Calu3 (cell line): ENCODE data around the gene DLGAP4. TPM values are rescaled to one million over a fixed set of nuclear protein-coding genes. Genes with fewer than 3 reads are reported as not detected.

Experiments used
- BruUV-seq: library from RNA; stranded (reverse); fragments of 400-500 nt; replicated peaks from 2 replicates; lab custom pipeline; 2021; lab: Mats Ljungman, UMichigan
- CTCF ChIA-PET: fragments of 300-600 bp; sonication (Branson Sonifier 250); formaldehyde crosslinking; loops from one replicate; lab custom pipeline; 2022; ENCODE audit warnings: antibody characterized with exemption; lab: Charles Lee
- DNase-seq: peaks from one replicate; pipeline ENCODE4 v3.0.0; 2022
- H3K27ac Mint-ChIP-seq: one replicate; pipeline ENCODE4 v1.8.0; 2022; ENCODE audit warnings: mixed read lengths; ENCODE audit not compliant: unreplicated experiment
- H3K27me3 Mint-ChIP-seq: one replicate; pipeline ENCODE4 v1.8.0; 2022; ENCODE audit warnings: mixed read lengths; ENCODE audit not compliant: unreplicated experiment
- H3K36me3 Mint-ChIP-seq: one replicate; pipeline ENCODE4 v1.8.0; 2022; ENCODE audit warnings: mild to moderate bottlenecking, moderate library complexity, mixed read lengths; ENCODE audit not compliant: insufficient read depth, unreplicated experiment
- H3K4me1 Mint-ChIP-seq: one replicate; pipeline ENCODE4 v1.8.0; 2022; ENCODE audit warnings: mild to moderate bottlenecking, low read depth, mixed read lengths; ENCODE audit not compliant: unreplicated experiment
- H3K4me3 Mint-ChIP-seq: one replicate; pipeline ENCODE4 v1.8.0; 2022; ENCODE audit warnings: mild to moderate bottlenecking, low read depth, moderate library complexity, mixed read lengths; ENCODE audit not compliant: unreplicated experiment
- H3K9me3 Mint-ChIP-seq: one replicate; pipeline ENCODE4 v1.8.0; 2022; ENCODE audit warnings: low read depth, mixed read lengths; ENCODE audit not compliant: unreplicated experiment
- intact Hi-C: fragments of 100-400 bp; cut with micrococcal nuclease; formaldehyde crosslinking; loops from one replicate; pipeline ENCODE4 v1.10.0; 2022; ENCODE audit not compliant: unreplicated experiment
- total RNA-seq: library from RNA; stranded (reverse); gene quantifications from 2 replicates; pipeline ENCODE4 v1.2.3, GENCODE V29; 2022
- TF ChIP-seq, protein P1 (sequence below): fragments of 200-600 bp; IDR thresholded peaks from one replicate; pipeline ENCODE4 v1.8.0; 2022; ENCODE audit warnings: antibody characterized with exemption; ENCODE audit not compliant: unreplicated experiment

DLGAP4 gene
- total RNA-seq, 1 experiment from 2014 or later: 66.4 TPM

DNA sequence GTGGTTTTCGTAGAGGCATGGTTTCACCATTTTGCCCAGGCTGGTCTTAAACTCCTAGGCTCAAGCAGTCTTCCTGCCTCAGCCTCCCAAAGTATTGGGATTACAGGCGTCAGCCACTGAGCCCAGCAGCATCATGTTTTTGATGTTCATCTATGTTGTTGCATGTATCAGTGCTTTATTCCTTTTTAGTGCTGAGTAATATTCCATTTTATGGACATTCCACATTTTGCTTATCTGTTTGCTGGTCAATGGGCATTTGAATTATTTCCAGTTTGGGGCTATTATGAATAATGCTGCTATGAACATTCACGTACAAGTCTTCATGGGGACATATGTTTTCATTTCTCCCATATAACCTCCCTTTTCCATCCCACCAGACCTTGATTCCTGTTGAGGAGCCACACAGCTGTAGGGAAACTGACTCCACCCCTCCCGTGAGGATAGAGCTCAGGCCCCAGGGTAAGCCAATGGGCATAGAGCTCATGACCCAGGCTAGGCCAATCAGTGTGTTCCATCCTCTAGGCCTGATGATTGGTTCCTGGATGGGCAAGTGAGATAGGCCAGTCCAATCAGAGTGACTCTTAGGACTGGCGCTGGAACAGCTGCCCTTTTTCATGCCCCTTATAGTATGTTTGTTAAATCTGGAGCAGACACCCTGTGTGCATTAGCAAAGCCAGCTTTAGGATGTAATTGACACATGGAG lies 49.5 kb downstream of the DLGAP4 start:
- no peak overlapping the region for H3K4me3 Mint-ChIP-seq
- intact Hi-C loops: no loop called here
- no peak for DNase-seq
- H3K27me3 Mint-ChIP-seq: peaks cover 86% of the 10 kb centered on the region
- H3K27ac Mint-ChIP-seq: no peak overlapping the region
- TF ChIP-seq, protein P1, sequence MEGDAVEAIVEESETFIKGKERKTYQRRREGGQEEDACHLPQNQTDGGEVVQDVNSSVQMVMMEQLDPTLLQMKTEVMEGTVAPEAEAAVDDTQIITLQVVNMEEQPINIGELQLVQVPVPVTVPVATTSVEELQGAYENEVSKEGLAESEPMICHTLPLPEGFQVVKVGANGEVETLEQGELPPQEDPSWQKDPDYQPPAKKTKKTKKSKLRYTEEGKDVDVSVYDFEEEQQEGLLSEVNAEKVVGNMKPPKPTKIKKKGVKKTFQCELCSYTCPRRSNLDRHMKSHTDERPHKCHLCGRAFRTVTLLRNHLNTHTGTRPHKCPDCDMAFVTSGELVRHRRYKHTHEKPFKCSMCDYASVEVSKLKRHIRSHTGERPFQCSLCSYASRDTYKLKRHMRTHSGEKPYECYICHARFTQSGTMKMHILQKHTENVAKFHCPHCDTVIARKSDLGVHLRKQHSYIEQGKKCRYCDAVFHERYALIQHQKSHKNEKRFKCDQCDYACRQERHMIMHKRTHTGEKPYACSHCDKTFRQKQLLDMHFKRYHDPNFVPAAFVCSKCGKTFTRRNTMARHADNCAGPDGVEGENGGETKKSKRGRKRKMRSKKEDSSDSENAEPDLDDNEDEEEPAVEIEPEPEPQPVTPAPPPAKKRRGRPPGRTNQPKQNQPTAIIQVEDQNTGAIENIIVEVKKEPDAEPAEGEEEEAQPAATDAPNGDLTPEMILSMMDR: no peak
- H3K9me3 Mint-ChIP-seq: no peaks in the 10 kb centered on the region
- no TSS peak for BruUV-seq
- no peaks in the 10 kb centered on the region for H3K36me3 Mint-ChIP-seq
- no peaks in the 10 kb centered on the region for H3K4me1 Mint-ChIP-seq
- CTCF ChIA-PET: interaction anchor here (0.7 to 0.8 kb wide), 3 partner anchors 13 to 613 kb away, joined by 3 to 4 read pairs (median 3); no protein-coding TSS in a partner anchor

DNA sequence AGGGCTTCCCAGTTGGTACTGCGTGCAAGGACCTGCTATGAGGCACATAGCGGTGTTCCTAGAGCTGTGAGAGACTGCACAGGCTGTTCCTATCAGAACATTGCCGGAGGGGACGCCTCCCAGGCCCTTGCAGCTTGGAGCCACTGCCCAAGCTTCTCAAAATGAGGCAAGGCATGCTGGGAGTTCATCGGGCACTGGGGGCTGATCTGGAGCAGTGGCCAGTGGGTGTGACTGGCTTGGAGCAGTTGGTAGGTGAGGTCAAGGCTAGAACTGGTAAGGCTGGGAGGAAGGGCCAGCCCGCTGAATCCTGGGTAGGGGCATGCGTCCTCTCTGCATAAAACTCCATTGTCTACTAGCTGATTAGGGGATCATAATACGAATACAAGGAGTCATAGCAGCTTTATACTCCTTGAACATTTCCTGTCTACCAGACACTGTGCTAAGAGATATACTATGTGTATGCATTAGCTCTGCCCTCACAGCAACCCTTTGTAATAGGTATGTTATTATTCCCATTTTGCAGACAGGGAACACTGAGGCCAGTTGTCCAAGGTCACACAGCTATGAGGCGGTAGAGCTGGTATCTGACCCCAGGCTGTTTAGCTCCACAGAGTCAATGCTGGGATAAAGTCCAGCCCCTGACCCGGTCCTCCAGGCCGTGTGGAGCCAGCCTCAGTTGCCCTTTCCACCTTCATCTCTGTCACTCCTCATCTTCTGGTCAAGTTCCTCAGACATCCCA lies 53.7 kb downstream of the DLGAP4 start:
- H3K27ac Mint-ChIP-seq: no peak overlapping the region
- no peak overlapping the region for H3K4me3 Mint-ChIP-seq
- TF ChIP-seq, protein P1: no peak

DNA sequence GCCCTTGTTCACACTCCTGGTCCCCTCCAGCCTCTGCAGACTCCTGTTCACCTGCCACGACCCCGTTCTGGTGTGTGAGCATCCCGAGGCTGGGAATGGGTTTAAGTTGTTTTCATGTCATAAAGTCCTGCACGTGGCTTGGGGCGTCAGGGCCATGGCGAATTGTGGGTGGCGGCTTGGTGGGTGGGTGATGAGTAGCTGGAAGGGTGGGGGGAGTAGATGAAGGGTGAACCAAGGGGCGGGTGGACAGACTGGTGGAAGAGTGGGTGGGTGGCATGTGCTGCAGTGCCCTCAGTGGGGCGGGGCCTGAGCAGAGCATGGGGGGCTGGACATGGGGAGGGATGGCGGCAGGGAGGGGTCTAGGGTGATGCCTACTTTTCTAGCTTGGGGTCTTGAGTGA lies 54.3 kb downstream of the DLGAP4 start:
- no TSS peak for BruUV-seq
- TF ChIP-seq, protein P1: no peak
- no peak overlapping the region for H3K4me3 Mint-ChIP-seq
- H3K27me3 Mint-ChIP-seq: peaks cover 87% of the 10 kb centered on the region
- H3K27ac Mint-ChIP-seq: no peak overlapping the region
- no peak for DNase-seq
- CTCF ChIA-PET: interaction anchor here (0.6 kb wide), 1 partner anchor 26 kb away, joined by 4 read pairs; no protein-coding TSS in a partner anchor
- intact Hi-C loops: no loop called here
- no peaks in the 10 kb centered on the region for H3K4me1 Mint-ChIP-seq
- no peaks in the 10 kb centered on the region for H3K9me3 Mint-ChIP-seq
- H3K36me3 Mint-ChIP-seq: no peaks in the 10 kb centered on the region

More for the DNA sequence above, 53.7 kb downstream of the DLGAP4 start:
- peaks cover 87% of the 10 kb centered on the region for H3K27me3 Mint-ChIP-seq
- H3K4me1 Mint-ChIP-seq: no peaks in the 10 kb centered on the region
- DNase-seq: no peak
- intact Hi-C loops: no loop called here
- H3K36me3 Mint-ChIP-seq: no peaks in the 10 kb centered on the region
- CTCF ChIA-PET: interaction anchor here (0.6 kb wide), 1 partner anchor 25 kb away, joined by 4 read pairs; no protein-coding TSS in a partner anchor
- no peaks in the 10 kb centered on the region for H3K9me3 Mint-ChIP-seq
- no TSS peak for BruUV-seq

DNA sequence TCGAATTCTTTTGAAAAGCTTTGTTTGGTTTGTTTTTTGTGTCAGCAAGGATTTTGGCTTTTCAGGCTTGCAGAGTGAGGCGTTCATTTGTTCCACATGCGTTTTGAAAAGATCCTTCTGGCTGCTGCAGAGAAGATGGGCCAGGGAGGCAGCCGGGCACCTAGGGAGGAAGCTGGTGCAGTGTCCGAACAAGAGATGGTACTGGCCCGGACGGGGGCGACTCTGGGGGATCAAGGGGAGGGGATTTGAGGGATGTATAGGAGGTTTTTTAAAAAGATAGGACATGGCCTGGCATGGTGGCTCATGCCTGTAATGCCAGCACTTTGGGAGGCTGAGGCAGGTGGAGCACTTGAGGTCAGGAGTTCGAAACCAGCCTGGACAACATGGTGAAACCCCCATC lies 55.3 kb downstream of the DLGAP4 start:
- CTCF ChIA-PET: no interaction called here
- Mint-ChIP-seq H3K9me3 (no peaks in the 10 kb centered on the region), H3K4me3 (no peak overlapping the region), H3K27ac (no peak overlapping the region), H3K27me3 (peaks cover 91% of the 10 kb centered on the region), H3K36me3 (no peaks in the 10 kb centered on the region), H3K4me1 (no peaks in the 10 kb centered on the region)
- TF ChIP-seq, protein P1: no peak
- no peak for DNase-seq
- no TSS peak for BruUV-seq
- intact Hi-C loops: no loop called here
